MM.1S (cell line): ENCODE data around the gene KCNQ2.

Source experiments
- DNase-seq: peaks from one replicate; pipeline ENCODE4 v3.0.0-alpha.2; 2015
- H2AFZ ChIP-seq: fragments of 300-600 bp; sonication (generic); 2 replicates; pipeline ENCODE4 v1.6.0; 2016; ENCODE audit warnings: antibody characterized with exemption, low read length
- H3F3A ChIP-seq: fragments of 300-600 bp; sonication (generic); 2 replicates; pipeline ENCODE4 v1.6.1; 2016; ENCODE audit warnings: mild to moderate bottlenecking, antibody characterized with exemption, low read length, moderate library complexity, mixed read lengths; ENCODE audit not compliant: insufficient read depth
- H3K27ac ChIP-seq: fragments of 300-600 bp; sonication (generic); 2 replicates; pipeline ENCODE4 v1.5.1; 2016; ENCODE audit warnings: mild to moderate bottlenecking, low read length
- H3K27me3 ChIP-seq: fragments of 300-600 bp; sonication (generic); replicated peaks from 2 replicates; pipeline ENCODE4 v1.6.0; 2016; ENCODE audit warnings: low read length; ENCODE audit not compliant: insufficient read depth
- H3K36me3 ChIP-seq: fragments of 300-600 bp; sonication (generic); replicated peaks from 2 replicates; pipeline ENCODE4 v1.6.1; 2016; ENCODE audit warnings: mild to moderate bottlenecking, low read length, mixed read lengths; ENCODE audit not compliant: insufficient read depth
- H3K4me1 ChIP-seq: fragments of 300-600 bp; sonication (generic); 2 replicates; pipeline ENCODE4 v1.6.1; 2016; ENCODE audit warnings: low read length, mixed read lengths
- H3K4me2 ChIP-seq: fragments of 300-600 bp; sonication (generic); 2 replicates; pipeline ENCODE4 v1.6.0; 2016; ENCODE audit warnings: low read depth, low read length
- H3K4me3 ChIP-seq: fragments of 300-600 bp; sonication (generic); 2 replicates; pipeline ENCODE4 v1.5.1; 2016; ENCODE audit warnings: low read length, mixed read lengths
- H3K79me2 ChIP-seq: fragments of 300-600 bp; sonication (generic); 2 replicates; pipeline ENCODE4 v1.6.1; 2016; ENCODE audit warnings: mixed run types, low read length, mixed read lengths
- H3K9ac ChIP-seq: fragments of 300-600 bp; sonication (generic); 2 replicates; pipeline ENCODE4 v1.6.1; 2016; ENCODE audit warnings: low read length, mixed read lengths
- H3K9me2 ChIP-seq: fragments of 300-600 bp; sonication (generic); replicated peaks from 2 replicates; pipeline ENCODE4 v1.6.1; 2016; ENCODE audit warnings: mild to moderate bottlenecking, low read length, mixed read lengths; ENCODE audit not compliant: insufficient read depth
- H3K9me3 ChIP-seq: fragments of 300-600 bp; sonication (generic); replicated peaks from 2 replicates; pipeline ENCODE4 v1.6.1; 2016; ENCODE audit warnings: mild to moderate bottlenecking, low read length, mixed read lengths; ENCODE audit not compliant: insufficient read depth
- H4K20me1 ChIP-seq: fragments of 300-600 bp; sonication (generic); 2 replicates; pipeline ENCODE4 v1.6.1; 2016; ENCODE audit warnings: mild to moderate bottlenecking, low read length, moderate library complexity, mixed read lengths; ENCODE audit not compliant: insufficient read depth
- CTCF ChIP-seq: fragments of 300-600 bp; sonication (generic); IDR thresholded peaks from 2 replicates; pipeline ENCODE4 v1.5.1; 2016; ENCODE audit warnings: antibody characterized with exemption, low read length, mixed read lengths
- EZH2 ChIP-seq: fragments of 300-600 bp; sonication (generic); optimal IDR thresholded peaks from 2 replicates; pipeline ENCODE3; 2017; ENCODE audit warnings: low read depth, mild to moderate bottlenecking, antibody characterized with exemption, low read length, mixed read lengths
- EZH2phosphoT487 ChIP-seq: fragments of 300-600 bp; sonication (generic); IDR thresholded peaks from 2 replicates; pipeline ENCODE4 v1.6.1; 2018; ENCODE audit warnings: antibody characterized with exemption, low read length

Gene KCNQ2

GRCh38 chr20:63477944-63478343 lies 5.5 kb upstream of the KCNQ2 start:
- H3K36me3 ChIP-seq: no peaks in the 10 kb centered on the region
- H3F3A ChIP-seq: no peaks in the 10 kb centered on the region
- no peak overlapping the region for H3K9ac ChIP-seq
- H3K4me3 ChIP-seq: no peak overlapping the region
- no peaks in the 10 kb centered on the region; the same call in 1 of the 2 replicates for H3K4me1 ChIP-seq
- H4K20me1 ChIP-seq: no peaks in the 10 kb centered on the region
- no peaks in the 10 kb centered on the region for H3K9me2 ChIP-seq
- H3K27me3 ChIP-seq: peaks cover 99% of the 10 kb centered on the region
- no peak for DNase-seq
- no peak overlapping the region for H3K4me2 ChIP-seq
- H3K27ac ChIP-seq: no peak overlapping the region
- H3K9me3 ChIP-seq: no peaks in the 10 kb centered on the region
- no peak overlapping the region for H2AFZ ChIP-seq
- TF ChIP-seq EZH2 (no peak), CTCF (no peak), EZH2phosphoT487 (no peak)
- no peaks in the 10 kb centered on the region for H3K79me2 ChIP-seq

- Histone ChIP-seq H3K27me3 (peaks cover 92% of the 10 kb centered on the region), H2AFZ (no peak overlapping the region), H3K9me3 (no peaks in the 10 kb centered on the region), H3K4me2 (no peak overlapping the region), H3F3A (no peaks in the 10 kb centered on the region), H3K9ac (no peak overlapping the region), H3K36me3 (no peaks in the 10 kb centered on the region), H3K4me3 (no peak overlapping the region), H3K79me2 (no peaks in the 10 kb centered on the region), H3K9me2 (no peaks in the 10 kb centered on the region), H4K20me1 (no peaks in the 10 kb centered on the region), H3K4me1 (no peaks in the 10 kb centered on the region; the same call in 1 of the 2 replicates), H3K27ac (no peak overlapping the region)
- DNase-seq: no peak
- TF ChIP-seq EZH2: no peak
- no peak for TF ChIP-seq CTCF
- TF ChIP-seq EZH2phosphoT487: no peak
These were observed 4.7 kb upstream of the KCNQ2 start for GRCh38 chr20:63477061-63477616.

- H3K79me2 ChIP-seq: no peaks in the 10 kb centered on the region
- DNase-seq: no peak
- no peak overlapping the region for H3K4me3 ChIP-seq
- H3K9me3 ChIP-seq: no peaks in the 10 kb centered on the region
- no peaks in the 10 kb centered on the region for H3K9me2 ChIP-seq
- H2AFZ ChIP-seq: no peak overlapping the region
- H3F3A ChIP-seq: no peaks in the 10 kb centered on the region
- H3K9ac ChIP-seq: no peak overlapping the region
- H3K4me2 ChIP-seq: no peak overlapping the region
- H4K20me1 ChIP-seq: no peaks in the 10 kb centered on the region
- TF ChIP-seq EZH2 (no peak), CTCF (no peak), EZH2phosphoT487 (no peak)
- H3K4me1 ChIP-seq: no peaks in the 10 kb centered on the region
- no peak overlapping the region for H3K27ac ChIP-seq
- H3K27me3 ChIP-seq: peaks cover 91% of the 10 kb centered on the region
- H3K36me3 ChIP-seq: no peaks in the 10 kb centered on the region
These were observed 2.8 kb upstream of the KCNQ2 start for GRCh38 chr20:63475209-63475608.
